SIG-M5 treated with dmso at 0.1 percent for 504 hours (cell line): Measurements from ENCODE around the gene SERPIND1.
"Not testable (repeated sequence)": the region's sequence is repeated elsewhere in the genome, so short reads cannot be mapped to it uniquely, and the experiment has no call there.

Experiments used
- DNase-seq: peaks from one replicate; lab custom pipeline; 2025; ENCODE audit not compliant: unreplicated experiment; lab: John Stamatoyannopoulos, UW

SERPIND1 gene, protein sequence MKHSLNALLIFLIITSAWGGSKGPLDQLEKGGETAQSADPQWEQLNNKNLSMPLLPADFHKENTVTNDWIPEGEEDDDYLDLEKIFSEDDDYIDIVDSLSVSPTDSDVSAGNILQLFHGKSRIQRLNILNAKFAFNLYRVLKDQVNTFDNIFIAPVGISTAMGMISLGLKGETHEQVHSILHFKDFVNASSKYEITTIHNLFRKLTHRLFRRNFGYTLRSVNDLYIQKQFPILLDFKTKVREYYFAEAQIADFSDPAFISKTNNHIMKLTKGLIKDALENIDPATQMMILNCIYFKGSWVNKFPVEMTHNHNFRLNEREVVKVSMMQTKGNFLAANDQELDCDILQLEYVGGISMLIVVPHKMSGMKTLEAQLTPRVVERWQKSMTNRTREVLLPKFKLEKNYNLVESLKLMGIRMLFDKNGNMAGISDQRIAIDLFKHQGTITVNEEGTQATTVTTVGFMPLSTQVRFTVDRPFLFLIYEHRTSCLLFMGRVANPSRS

DNA sequence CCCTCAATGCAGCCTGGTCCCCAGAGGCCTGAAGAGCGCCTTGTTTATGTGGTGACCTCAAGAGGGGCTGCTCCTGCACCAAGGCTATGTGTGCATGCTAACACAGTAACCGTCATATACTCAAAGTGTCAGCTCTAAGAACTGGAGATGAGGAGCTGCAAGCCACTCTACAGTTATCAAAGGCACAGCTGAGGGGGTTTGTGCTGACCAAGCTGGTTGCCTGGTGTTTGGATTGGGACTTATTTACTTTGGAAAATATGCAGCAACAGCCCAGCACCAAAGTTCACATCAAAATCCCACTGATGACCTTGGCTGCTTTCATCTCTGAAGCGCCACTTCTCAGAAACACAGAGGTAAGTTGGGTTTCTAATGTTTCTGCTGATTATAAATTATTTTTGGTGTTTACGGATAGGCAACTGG is at the start of gene SERPIND1:
Gene SERPIND1, plus strand, starts transcription at position 321 of the 420 bp plus-strand sequence. CDS start 5,200 bp downstream, outside the sequence.
- DNase-seq = no peak

DNA sequence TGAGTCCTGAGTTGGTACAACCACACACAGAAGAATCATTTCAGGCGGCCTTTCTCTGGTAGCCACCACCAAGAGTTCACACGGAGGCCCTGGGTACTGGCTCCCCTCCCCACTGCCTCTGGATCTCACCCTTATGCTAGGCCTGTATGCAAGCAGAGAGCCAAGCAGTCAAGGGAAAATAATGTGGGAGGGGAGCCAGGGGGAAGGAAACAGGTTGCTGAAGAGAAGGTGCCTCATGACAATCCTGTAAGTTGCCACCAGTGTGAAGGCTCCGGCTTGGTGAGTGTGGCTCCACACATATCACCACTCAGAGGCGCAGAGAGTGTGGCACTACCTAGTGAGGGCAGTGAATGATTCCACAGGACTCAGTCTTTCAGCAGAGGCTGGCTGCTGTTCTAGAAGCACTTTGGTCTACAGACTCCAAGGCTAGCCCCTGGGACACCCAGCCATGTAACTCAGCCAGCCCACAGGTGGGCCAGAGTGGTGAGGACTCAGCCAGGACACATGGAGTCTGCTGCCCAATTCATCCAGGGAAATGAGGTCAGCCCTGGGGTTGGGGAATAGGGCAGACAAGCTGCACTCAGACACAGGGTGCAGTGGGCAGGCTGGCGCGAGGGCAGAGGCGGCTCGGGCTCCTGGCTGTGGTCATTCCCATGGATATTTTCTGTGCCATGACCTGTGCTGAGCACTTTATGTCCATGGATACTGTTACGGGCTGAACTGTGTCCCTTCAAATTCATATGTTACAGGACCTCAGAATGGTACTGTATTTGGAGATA is 49.0 kb upstream of the SERPIND1 start:
- no peak for DNase-seq

DNA sequence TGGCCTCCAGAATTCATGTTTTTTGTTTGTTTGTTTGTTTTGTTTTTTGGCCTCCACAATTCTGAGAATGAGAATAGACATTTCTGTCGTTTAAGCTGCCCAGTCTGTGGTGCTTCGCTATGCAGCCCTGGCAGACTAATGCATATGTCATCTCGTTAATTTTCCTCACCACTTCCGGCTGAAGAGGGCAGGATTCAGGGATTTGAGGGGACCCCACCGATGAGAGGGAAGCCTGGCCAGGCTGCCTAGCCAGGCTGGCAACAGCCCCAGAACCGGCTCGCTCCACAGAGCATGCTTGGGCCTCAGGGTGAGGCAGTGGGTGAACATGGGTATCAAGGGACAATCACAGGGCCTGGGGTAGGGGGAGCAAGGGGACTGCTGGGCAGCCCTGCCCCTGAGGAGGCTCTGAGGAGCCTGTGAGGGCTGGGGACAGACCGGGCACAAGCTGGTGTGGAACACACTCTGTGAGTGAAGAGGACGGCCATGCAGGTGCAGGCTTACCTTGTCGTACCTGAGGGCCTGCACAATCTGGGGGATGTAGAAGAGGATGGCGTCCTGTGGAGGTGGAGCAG is 47.8 kb upstream of the SERPIND1 start:
- DNase-seq = no peak

DNA sequence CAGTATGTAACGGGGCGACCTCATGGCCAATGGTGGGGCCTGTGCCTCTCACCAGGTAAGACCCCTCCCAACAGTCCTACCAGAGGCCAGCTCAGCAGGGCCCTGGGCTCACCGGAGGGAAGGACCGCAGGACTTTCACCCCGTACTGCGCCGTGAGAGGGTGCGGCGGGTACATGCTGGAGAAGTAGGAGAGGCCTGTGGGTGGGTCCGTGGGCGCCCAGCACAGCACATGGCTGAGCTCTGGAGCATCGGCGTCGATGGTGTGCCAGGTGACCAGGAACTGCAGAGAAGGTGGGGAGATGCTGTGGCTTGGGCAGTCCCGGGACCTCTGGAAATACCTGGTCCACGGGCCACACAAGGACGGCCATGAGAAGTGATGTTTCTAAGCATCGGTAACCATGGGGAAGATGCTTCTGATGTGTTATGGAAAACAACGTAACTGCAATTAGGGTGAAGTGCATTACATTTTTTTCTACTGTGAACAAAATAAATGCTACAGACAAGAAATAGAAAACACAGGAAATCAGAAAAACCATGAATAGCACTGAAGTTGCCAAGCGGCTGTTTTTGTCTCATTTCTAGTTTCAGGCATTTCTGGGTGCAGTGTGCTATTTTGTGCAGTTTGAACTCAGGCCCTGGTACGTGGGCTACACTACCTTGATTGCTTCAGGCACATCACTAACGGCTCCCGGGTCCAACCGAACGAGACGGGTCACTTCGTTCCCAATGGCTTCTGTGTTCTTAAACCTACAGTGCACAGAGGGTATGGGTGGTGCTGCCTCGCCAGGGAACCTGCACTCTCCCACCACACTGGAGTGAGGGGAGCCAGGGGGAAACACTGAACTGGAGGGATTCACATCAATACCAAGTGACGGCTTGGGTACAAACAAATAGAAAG is 46.5 kb upstream of the SERPIND1 start:
- DNase-seq = no peak

GRCh38 chr22:20728523-20729190 is 45.3 kb upstream of the SERPIND1 start:
- DNase-seq = no peak

DNA sequence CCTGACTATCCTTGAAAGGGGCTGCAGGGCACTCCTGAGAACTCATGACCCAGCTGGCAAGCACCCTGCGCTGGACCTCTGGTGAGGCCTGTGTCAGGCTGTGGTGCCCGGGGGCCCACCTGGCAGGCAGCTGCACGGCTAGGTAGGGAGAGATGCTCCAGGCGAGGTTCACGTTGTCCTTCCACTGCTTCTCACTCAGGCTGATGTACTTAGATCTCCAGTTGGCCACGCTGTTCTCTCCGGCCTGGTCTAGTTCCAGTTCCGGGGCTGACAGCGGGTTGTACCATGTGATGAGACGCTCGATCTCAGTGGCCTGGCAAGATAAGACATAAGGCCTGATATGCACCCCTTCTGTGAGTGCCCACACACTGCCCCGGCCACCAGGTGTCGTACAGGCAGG is 44.7 kb upstream of the SERPIND1 start:
- DNase-seq = no peak

GRCh38 chr22:20732431-20732830 is 41.5 kb upstream of the SERPIND1 start:
- not testable (repeated sequence) for DNase-seq

- not testable (repeated sequence) for DNase-seq
Observed at GRCh38 chr22:20735356-20736162, 38.4 kb upstream of the SERPIND1 start.

DNA sequence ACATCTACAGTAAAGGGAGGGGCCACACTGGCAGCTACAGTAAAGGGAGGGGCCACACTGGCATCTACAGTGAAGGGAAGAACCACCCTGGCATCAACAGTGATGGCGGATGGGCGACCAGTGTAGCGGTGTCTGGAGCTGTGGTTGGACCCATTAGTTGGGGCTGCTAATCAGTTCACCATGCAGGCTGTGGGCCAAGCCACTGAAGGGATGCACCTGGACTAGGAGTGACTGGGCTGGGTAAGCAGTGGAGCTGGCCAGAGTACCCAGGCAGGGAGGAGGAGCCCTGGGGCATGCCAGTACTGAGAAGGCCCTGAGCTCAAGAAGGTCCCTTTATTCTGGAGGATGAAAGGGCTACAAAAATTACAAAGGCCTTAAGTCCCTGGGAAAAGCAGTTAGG is 37.0 kb upstream of the SERPIND1 start:
- DNase-seq = not testable (repeated sequence)

- peak; percentile 19 for DNase-seq
Observed at GRCh38 chr22:20738394-20739089, 35.4 kb upstream of the SERPIND1 start.

DNA sequence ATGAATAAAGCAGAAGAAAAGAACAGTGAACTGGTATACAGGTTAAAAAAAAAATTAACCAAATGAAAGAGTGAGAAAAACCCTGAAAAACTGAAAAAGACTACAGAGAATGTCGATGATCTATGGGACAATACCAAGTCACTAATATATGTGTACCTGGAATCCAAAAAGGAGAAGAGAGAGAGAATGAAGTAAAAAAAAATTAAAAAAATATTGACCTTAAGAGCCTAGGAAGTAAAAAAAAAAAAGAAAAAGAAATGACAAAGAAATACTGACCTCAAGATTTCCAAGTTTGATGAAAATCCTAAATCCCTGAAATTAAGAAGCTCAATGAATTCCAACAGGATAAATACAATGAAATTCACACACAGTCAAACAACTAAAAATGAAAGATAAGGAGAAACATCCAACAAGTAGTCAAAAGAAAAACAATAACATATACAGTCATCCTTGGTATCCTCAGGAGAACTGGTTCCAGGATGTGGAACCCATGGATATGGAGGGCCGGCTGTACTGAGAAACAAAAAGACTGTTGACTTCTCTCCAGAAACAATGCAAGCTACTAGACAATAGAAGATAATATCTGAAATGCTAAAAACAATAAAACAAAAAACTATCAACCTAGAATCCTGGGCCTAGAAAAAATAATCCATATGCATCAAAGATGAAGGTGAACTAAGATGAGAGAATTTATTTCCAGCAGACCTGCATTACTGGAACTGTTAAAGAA is 33.5 kb upstream of the SERPIND1 start:
- DNase-seq = no peak

DNA sequence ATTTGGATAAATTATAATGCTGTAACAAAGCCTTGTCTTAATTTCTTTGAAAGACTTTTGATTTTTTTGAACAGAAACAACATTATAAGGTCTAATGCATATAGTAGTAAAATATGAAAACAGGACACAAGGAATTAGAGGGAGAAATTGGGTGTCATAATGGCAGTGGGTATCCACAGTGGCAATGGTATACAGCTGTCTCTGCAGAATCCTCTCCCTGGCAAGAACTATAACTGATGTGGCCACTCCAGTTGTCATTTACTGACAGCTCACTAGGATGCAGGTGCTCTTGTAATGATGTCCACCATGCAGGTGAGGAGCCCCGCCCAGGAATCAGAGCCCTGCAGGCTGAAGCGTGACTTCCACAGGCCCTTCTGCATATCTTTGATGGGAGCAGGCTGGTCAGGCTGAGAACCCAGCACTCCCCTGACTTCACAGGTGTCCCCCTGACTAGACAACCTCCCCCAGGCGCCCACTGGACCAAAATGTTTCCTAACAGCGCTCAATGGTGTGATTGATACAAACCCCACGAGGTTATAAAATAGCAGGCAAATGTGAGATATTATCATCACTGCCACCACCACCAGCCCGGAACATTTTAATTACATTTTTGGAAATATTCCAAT is 32.8 kb upstream of the SERPIND1 start:
- DNase-seq = no peak

DNA sequence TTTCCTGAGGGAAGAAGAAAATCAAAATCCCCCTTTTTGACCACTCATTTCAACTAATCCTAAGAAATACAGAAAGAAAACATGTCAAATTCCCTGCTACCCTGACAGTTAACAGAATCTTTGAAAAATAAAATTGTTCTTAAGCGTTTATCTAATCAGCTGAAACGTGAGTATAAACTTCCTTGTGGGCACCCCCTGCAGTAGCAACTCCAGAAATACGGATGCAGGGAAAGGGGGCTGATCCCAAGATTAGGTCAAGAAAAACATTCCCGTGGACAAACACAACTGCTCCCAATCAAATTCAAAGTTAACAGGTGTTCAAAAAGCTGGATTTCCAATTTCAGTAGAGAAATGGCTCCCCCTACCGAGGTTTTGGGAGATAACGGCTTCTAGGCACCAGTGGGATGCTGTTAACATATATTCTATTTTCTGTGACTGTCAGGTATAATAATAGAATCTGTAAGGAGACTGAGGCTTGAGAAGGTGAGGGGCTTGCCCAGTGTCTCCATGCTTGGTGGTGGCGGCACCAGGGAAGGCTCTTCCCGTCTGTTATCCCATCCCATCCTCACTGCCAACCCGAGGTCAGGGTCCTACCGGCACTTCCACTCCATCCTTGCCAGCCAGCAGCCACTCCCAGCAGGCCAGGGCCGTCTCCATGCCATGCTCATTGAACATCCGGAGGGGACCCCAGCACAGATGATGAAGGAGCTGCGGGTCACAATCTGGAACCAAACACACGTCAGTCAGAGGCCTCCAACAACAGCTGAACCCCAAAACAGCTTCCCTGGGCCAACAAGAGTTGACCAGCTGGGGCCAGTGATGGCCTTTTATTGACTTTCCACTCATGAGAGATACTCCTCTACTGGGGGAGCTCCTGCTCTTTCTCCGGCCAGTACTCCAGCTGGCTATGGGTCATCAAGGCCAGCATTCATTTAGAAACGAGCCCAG is 32.0 kb upstream of the SERPIND1 start:
- DNase-seq = no peak

- no peak for DNase-seq
Observed at GRCh38 chr22:20742764-20743163, 31.1 kb upstream of the SERPIND1 start.

DNA sequence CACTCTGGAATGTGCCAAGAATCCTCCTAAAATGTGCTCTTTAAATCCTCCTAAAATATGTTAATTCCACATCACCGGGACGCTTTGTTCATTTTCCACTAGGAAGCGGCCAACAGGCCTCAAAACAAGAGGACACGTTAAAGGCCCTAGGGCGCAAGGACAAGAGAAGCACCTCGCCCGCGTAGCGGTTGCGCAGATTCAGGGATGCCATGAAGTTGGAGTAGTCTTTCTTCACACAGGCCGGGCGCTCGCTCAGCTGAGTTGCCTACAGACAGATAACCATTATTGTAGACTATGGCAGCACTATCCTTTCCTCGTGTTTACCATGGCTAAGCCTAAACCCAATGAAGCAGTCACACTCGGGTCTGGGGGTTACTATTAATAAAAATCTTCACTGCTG is 29.5 kb upstream of the SERPIND1 start:
- no peak for DNase-seq

GRCh38 chr22:20745119-20745518 is 28.8 kb upstream of the SERPIND1 start:
- no peak for DNase-seq
